22Rv1 (cell line): ENCODE data around the gene GABRR1.

ENCODE experiments used
- ZFX ChIP-seq: fragments of 450-650 bp; IDR thresholded peaks from 2 replicates; pipeline ENCODE4 v1.6.1; 2017; ENCODE audit warnings: antibody characterized with exemption, borderline replicate concordance
- TF ChIP-seq, protein P1 (sequence below): fragments of 450-650 bp; IDR thresholded peaks from 2 replicates; pipeline ENCODE4 v1.5.1; 2017; ENCODE audit warnings: mild to moderate bottlenecking

DNA sequence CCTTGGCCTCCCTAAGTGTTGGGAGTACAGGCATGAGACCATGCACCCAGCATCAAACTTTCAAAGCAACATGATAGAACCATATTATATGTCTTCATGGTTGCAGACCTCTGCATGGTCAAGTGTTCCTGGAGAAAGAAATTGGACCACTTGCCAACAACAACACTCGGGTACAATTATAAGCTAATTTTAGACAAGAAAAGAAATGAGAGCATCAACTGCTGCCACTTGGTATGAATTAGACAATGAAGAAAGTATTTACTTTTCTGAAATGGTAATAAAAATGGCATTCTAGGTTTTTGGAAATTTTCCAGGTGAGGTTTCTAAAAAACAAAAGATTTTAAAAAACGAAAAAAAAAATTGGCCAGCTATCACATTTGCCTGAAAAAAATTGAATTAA, 79.0 kb downstream of the GABRR1 start:
- TF ChIP-seq, protein P1, sequence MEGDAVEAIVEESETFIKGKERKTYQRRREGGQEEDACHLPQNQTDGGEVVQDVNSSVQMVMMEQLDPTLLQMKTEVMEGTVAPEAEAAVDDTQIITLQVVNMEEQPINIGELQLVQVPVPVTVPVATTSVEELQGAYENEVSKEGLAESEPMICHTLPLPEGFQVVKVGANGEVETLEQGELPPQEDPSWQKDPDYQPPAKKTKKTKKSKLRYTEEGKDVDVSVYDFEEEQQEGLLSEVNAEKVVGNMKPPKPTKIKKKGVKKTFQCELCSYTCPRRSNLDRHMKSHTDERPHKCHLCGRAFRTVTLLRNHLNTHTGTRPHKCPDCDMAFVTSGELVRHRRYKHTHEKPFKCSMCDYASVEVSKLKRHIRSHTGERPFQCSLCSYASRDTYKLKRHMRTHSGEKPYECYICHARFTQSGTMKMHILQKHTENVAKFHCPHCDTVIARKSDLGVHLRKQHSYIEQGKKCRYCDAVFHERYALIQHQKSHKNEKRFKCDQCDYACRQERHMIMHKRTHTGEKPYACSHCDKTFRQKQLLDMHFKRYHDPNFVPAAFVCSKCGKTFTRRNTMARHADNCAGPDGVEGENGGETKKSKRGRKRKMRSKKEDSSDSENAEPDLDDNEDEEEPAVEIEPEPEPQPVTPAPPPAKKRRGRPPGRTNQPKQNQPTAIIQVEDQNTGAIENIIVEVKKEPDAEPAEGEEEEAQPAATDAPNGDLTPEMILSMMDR = no peak
- TF ChIP-seq ZFX = no peak
